GM18502 (cell line): Measurements from ENCODE around the gene COL4A2.

ENCODE experiments used
- ATAC-seq: cut with Tn5 transposase; IDR thresholded peaks from one replicate; pipeline ENCODE4 v1.9.1; 2021; ENCODE audit warnings: mild to moderate bottlenecking; ENCODE audit not compliant: unreplicated experiment, poor library complexity

Gene COL4A2

GRCh38 chr13:110500341-110500740 lies 193.3 kb downstream of the COL4A2 start:
- no peak for ATAC-seq

- no peak for ATAC-seq
Measured at GRCh38 chr13:110501188-110501587, 194.1 kb downstream of the COL4A2 start.

- ATAC-seq = no peak
Measured at GRCh38 chr13:110503037-110503901, 196.2 kb downstream of the COL4A2 start.

GRCh38 chr13:110503979-110504499 lies 197.0 kb downstream of the COL4A2 start:
- no peak for ATAC-seq

- no peak for ATAC-seq
Measured at GRCh38 chr13:110505594-110505993, 198.5 kb downstream of the COL4A2 start.

DNA sequence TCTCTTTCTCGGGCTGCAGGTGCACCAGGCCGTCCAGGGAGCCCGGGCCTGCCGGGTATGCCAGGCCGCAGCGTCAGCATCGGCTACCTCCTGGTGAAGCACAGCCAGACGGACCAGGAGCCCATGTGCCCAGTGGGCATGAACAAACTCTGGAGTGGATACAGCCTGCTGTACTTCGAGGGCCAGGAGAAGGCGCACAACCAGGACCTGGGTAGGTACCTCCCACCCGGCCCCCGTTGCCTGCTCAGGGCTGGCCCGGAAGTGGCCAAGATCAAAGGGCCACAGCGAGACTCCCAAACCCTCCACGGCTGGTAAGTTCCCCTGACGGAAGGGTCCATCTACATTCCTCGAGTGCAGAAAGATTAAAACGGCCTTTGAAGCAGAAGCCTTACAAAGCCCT lies 199.3 kb downstream of the COL4A2 start:
- no peak for ATAC-seq

DNA sequence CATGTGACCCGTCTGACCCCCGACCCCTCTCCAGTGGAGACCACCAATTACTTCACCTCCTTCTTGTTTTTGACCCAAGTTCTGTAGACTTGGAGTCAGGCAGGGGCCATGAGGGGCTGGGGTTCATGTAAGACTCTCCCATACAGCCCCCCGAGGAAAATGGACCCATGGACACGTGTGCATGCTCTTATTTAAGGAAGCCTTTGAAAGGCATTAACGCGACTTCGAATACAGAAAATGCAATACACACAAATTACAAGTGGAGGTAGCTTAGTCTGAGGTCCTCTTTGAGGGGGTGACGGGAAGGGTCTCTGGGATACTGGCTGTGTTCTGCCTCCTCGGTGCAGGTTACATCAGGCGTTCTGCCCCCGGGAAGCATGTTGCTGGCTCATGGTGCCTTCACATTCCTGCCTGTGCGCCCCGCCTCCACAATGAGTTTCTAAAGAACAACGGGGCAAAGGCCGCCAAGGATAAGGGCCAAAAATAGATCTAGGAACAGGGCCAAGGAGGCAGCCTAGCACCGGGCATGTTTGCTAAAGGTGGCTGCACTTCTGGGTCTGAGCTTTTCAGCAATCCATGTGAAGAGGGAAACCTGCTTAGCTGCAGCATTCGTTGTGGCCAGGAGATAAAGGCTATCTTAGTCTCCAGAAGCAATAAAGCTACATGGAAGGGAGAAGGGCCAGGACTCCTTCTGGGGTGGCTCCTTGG lies 199.9 kb downstream of the COL4A2 start:
- no peak for ATAC-seq

- no peak for ATAC-seq
Measured at GRCh38 chr13:110507678-110508381, 200.7 kb downstream of the COL4A2 start.

DNA sequence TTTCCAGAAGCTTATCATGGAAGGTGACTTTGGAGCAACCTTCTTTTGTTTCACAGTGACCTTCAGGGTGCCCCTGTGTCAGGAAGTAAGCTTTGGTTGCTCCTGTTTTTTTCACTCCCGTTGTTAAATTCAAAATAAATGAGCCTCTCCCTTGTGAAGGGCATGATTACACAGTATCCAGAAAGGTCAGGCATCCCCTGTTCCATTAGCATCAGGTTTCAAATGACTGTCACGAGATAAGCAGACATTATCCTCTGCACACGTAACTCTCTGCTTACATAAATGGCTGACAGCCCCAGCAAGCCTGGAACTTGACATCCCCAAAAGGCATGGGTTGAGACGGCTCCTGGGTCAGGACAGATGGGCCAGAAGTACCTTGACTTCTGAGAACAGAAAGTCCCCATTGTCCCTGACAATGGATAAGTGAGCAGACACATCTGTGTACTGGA lies 202.4 kb downstream of the COL4A2 start:
- no peak for ATAC-seq

DNA sequence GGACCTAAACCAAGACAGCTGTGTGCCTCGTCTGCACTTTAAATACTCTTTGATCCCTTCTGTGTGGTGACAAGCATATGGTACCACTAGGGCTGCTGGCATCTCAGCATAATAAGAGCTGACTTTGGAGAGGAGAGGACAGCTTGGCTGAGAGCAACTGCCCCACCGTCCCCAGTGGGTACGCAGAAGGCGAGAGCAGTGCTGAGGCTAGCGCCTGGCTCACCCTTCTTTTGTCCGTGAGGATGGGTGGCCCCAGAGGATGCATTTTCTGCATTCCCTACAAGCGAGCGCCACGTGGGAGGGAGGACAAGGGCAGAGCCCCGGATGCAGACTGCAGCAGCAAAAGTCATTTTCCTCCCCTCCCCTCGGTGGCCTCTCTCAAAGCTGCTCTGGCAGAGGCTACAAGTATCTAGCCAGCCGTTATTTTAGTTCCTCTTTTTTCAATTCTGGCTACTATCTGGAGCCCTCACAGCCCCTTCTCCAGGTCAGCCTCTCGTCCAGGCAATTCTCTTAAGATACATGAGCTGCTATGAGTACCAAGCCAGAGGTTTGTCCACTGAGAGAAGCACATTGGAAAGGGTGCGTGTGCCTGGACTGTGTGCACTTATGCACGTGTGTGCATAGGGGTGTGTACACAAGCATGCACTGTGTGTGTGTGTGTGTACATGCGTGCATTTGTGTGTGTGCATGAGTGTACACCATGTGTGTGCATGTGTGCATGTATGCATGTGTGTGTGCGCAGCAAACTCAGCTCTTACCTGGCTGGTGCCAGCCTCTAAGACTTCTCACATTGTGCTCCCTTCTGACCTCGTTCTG lies 203.1 kb downstream of the COL4A2 start:
- ATAC-seq = peak; percentile 74

GRCh38 chr13:110511509-110512181 lies 204.6 kb downstream of the COL4A2 start:
- ATAC-seq = no peak

GRCh38 chr13:110512198-110512740 lies 205.2 kb downstream of the COL4A2 start:
- no peak for ATAC-seq

- ATAC-seq = no peak
Measured at GRCh38 chr13:110516500-110516899, 209.4 kb downstream of the COL4A2 start.

GRCh38 chr13:110517505-110518225 lies 210.6 kb downstream of the COL4A2 start:
- ATAC-seq = no peak

DNA sequence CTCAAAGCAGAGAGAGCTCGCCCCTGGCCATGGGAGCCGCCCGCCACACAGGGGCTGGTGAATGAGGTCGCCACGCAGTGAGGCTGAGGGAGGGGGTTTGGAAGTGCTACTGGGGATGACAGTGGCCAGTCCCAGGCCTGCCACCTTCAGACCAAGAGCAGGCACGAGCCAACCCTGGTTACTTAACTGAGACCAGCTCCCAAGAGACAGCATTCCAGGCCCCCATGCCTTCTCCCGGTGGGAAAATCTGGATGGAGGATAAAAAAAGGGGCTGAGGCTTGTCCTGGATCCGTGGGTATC lies 211.1 kb downstream of the COL4A2 start:
- no peak for ATAC-seq

DNA sequence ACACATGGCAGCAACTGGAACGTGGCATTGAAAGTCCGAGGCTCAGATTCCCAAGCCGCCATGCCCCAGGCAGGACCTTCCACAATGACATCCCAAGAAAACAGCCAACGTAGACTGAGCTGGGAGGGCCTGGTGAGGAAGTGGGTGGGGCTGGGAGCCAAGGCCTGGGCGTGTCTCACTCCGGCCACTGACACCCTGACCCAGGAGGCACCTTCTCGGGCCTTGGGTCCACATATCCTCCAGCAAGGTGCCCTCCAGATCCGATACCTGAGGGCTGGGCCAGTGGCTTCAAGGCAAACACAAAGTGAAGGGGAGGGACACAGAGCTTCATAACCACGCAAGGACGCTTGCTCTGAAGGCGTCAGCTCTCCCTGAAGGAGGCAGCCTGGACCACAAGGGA lies 211.5 kb downstream of the COL4A2 start:
- ATAC-seq = no peak

DNA sequence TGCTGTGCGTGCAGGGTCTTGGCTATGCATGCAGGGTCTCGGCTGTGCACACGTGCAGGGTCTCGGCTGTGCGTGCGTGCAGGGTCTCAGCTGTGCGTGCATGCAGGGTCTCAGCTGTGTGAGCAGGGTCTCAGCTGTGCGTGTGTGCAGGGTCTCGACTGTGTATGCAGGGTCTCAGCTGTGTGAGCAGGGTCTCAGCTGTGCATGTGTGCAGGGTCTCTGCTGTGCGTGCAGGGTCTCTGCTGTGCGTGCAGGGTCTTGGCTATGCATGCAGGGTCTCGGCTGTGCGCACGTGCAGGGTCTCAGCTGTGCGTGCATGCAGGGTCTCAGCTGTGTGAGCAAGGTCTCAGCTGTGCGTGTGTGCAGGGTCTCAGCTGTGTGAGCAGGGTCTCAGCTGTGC lies 212.0 kb downstream of the COL4A2 start:
- ATAC-seq = no peak

GRCh38 chr13:110519506-110519905 lies 212.4 kb downstream of the COL4A2 start:
- no peak for ATAC-seq
